T-helper 2 cell treated with Interferon-gamma antibody and Interleukin-4, amounts not matched to agents 5 μg/mL and 100 μg/mL, for 36 hours (primary cell): ENCODE results near the gene TXLNB.
"Not testable (repeated sequence)": the region's sequence is repeated elsewhere in the genome, so short reads cannot be mapped to it uniquely, and the experiment has no call there.

Source experiments
- DNase-seq: peaks from one replicate; pipeline ENCODE4 v3.0.0; 2021; ENCODE audit warnings: low spot score
- H3K27ac Mint-ChIP-seq: one replicate; pipeline ENCODE4 v1.8.0; 2021; ENCODE audit warnings: mild to moderate bottlenecking, mixed read lengths
- H3K27me3 Mint-ChIP-seq: one replicate; pipeline ENCODE4 v1.8.0; 2021; ENCODE audit warnings: low read depth, mixed read lengths
- H3K36me3 Mint-ChIP-seq: one replicate; pipeline ENCODE4 v1.8.0; 2021; ENCODE audit warnings: low read depth, mixed read lengths
- H3K4me1 Mint-ChIP-seq: one replicate; pipeline ENCODE4 v1.8.0; 2021; ENCODE audit warnings: low read depth, mixed read lengths
- H3K4me3 Mint-ChIP-seq: one replicate; pipeline ENCODE4 v1.8.0; 2022; ENCODE audit warnings: mild to moderate bottlenecking, moderate library complexity, mixed read lengths
- H3K9me3 Mint-ChIP-seq: one replicate; pipeline ENCODE4 v1.8.0; 2021; ENCODE audit warnings: mixed read lengths

The TXLNB gene

GRCh38 chr6:139296927-139297326 lies 5.1 kb upstream of the TXLNB start:
- H3K4me3 Mint-ChIP-seq, result no peak overlapping the region
- peaks cover 22% of the 10 kb centered on the region for H3K4me1 Mint-ChIP-seq
- H3K9me3 Mint-ChIP-seq, result peaks cover 8% of the 10 kb centered on the region
- H3K27me3 Mint-ChIP-seq, result peaks cover 3% of the 10 kb centered on the region
- no peak for DNase-seq
- H3K36me3 Mint-ChIP-seq, result no peaks in the 10 kb centered on the region
- H3K27ac Mint-ChIP-seq, result no peak overlapping the region

GRCh38 chr6:139295901-139296300 lies 4.1 kb upstream of the TXLNB start:
- Mint-ChIP-seq H3K36me3 (no peaks in the 10 kb centered on the region), H3K4me1 (peaks cover 31% of the 10 kb centered on the region), H3K27me3 (peaks cover 3% of the 10 kb centered on the region), H3K4me3 (no peak overlapping the region), H3K27ac (no peak overlapping the region), H3K9me3 (peaks cover 8% of the 10 kb centered on the region)
- no peak for DNase-seq

- no peak for DNase-seq
- no peak overlapping the region for H3K27ac Mint-ChIP-seq
- H3K4me1 Mint-ChIP-seq, result peaks cover 42% of the 10 kb centered on the region
- H3K4me3 Mint-ChIP-seq, result no peak overlapping the region
- H3K9me3 Mint-ChIP-seq, result peaks cover 8% of the 10 kb centered on the region
- H3K36me3 Mint-ChIP-seq, result peaks cover 3% of the 10 kb centered on the region
- no peaks in the 10 kb centered on the region for H3K27me3 Mint-ChIP-seq
Measured at GRCh38 chr6:139294090-139294489, 2.3 kb upstream of the TXLNB start.

GRCh38 chr6:139293230-139293629 lies 1.4 kb upstream of the TXLNB start:
- not testable (repeated sequence) for H3K27me3 Mint-ChIP-seq, H3K36me3 Mint-ChIP-seq, H3K9me3 Mint-ChIP-seq, H3K4me3 Mint-ChIP-seq, H3K27ac Mint-ChIP-seq, DNase-seq
- H3K4me1 Mint-ChIP-seq, result peaks cover 42% of the 10 kb centered on the region

GRCh38 chr6:139290787-139291311 lies 949 bp downstream of the TXLNB start:
- peaks cover 37% of the 10 kb centered on the region for H3K4me1 Mint-ChIP-seq
- peaks cover 4% of the 10 kb centered on the region for H3K36me3 Mint-ChIP-seq
- H3K9me3 Mint-ChIP-seq, result peaks cover 5% of the 10 kb centered on the region
- DNase-seq, result peak; percentile 27
- peak overlapping the region; percentile 99 for H3K27ac Mint-ChIP-seq
- H3K27me3 Mint-ChIP-seq, result no peaks in the 10 kb centered on the region
- H3K4me3 Mint-ChIP-seq, result peak overlapping the region; percentile 86

- DNase-seq, result no peak
- no peak overlapping the region for H3K4me3 Mint-ChIP-seq
- peaks cover 4% of the 10 kb centered on the region for H3K36me3 Mint-ChIP-seq
- no peaks in the 10 kb centered on the region for H3K9me3 Mint-ChIP-seq
- peaks cover 41% of the 10 kb centered on the region for H3K4me1 Mint-ChIP-seq
- H3K27ac Mint-ChIP-seq, result peak overlapping the region; percentile 99
- H3K27me3 Mint-ChIP-seq, result no peaks in the 10 kb centered on the region
Measured at GRCh38 chr6:139289233-139289632, 2.6 kb downstream of the TXLNB start.

GRCh38 chr6:139288496-139289040 lies 3.2 kb downstream of the TXLNB start:
- Mint-ChIP-seq H3K4me1 (peaks cover 39% of the 10 kb centered on the region), H3K4me3 (no peak overlapping the region), H3K9me3 (no peaks in the 10 kb centered on the region), H3K36me3 (peaks cover 4% of the 10 kb centered on the region), H3K27ac (no peak overlapping the region), H3K27me3 (no peaks in the 10 kb centered on the region)
- no peak for DNase-seq

GRCh38 chr6:139287868-139288267 lies 3.9 kb downstream of the TXLNB start:
- Mint-ChIP-seq H3K36me3 (peaks cover 6% of the 10 kb centered on the region), H3K4me3 (no peak overlapping the region), H3K27ac (no peak overlapping the region)

GRCh38 chr6:139286438-139286837 lies 5.4 kb downstream of the TXLNB start:
- H3K36me3 Mint-ChIP-seq, H3K27me3 Mint-ChIP-seq, H3K9me3 Mint-ChIP-seq, H3K27ac Mint-ChIP-seq, DNase-seq, H3K4me3 Mint-ChIP-seq: not testable (repeated sequence)
- H3K4me1 Mint-ChIP-seq, result peaks cover 27% of the 10 kb centered on the region

More at GRCh38 chr6:139287868-139288267, 3.9 kb downstream of the TXLNB start:
- Mint-ChIP-seq H3K27me3 (no peaks in the 10 kb centered on the region), H3K9me3 (no peaks in the 10 kb centered on the region), H3K4me1 (peaks cover 38% of the 10 kb centered on the region)
- DNase-seq, result no peak

GRCh38 chr6:139285590-139285989 lies 6.2 kb downstream of the TXLNB start:
- Mint-ChIP-seq H3K9me3 (no peaks in the 10 kb centered on the region), H3K36me3 (peaks cover 6% of the 10 kb centered on the region), H3K27ac (no peak overlapping the region), H3K4me3 (no peak overlapping the region), H3K4me1 (peaks cover 22% of the 10 kb centered on the region), H3K27me3 (no peaks in the 10 kb centered on the region)
- DNase-seq, result no peak

- no peaks in the 10 kb centered on the region for H3K27me3 Mint-ChIP-seq
- H3K36me3 Mint-ChIP-seq, result peaks cover 5% of the 10 kb centered on the region
- peaks cover 18% of the 10 kb centered on the region for H3K4me1 Mint-ChIP-seq
- DNase-seq, result no peak
- no peaks in the 10 kb centered on the region for H3K9me3 Mint-ChIP-seq
- H3K4me3 Mint-ChIP-seq, result no peak overlapping the region
- H3K27ac Mint-ChIP-seq, result no peak overlapping the region
Measured at GRCh38 chr6:139284789-139285188, 7.0 kb downstream of the TXLNB start.

- no peak overlapping the region for H3K4me3 Mint-ChIP-seq
- no peak overlapping the region for H3K27ac Mint-ChIP-seq
- H3K27me3 Mint-ChIP-seq, result no peaks in the 10 kb centered on the region
- no peak for DNase-seq
- H3K4me1 Mint-ChIP-seq, result peaks cover 29% of the 10 kb centered on the region
- no peaks in the 10 kb centered on the region for H3K9me3 Mint-ChIP-seq
- peaks cover 2% of the 10 kb centered on the region for H3K36me3 Mint-ChIP-seq
Measured at GRCh38 chr6:139282684-139283083, 9.1 kb downstream of the TXLNB start.

- H3K4me3 Mint-ChIP-seq, result no peak overlapping the region
- H3K27ac Mint-ChIP-seq, result no peak overlapping the region
- H3K9me3 Mint-ChIP-seq, result no peaks in the 10 kb centered on the region
- DNase-seq, result no peak
- no peaks in the 10 kb centered on the region for H3K36me3 Mint-ChIP-seq
- no peaks in the 10 kb centered on the region for H3K27me3 Mint-ChIP-seq
- peaks cover 22% of the 10 kb centered on the region for H3K4me1 Mint-ChIP-seq
Measured at GRCh38 chr6:139278190-139278589, 13.6 kb downstream of the TXLNB start.

- Mint-ChIP-seq H3K36me3 (no peaks in the 10 kb centered on the region), H3K9me3 (no peaks in the 10 kb centered on the region), H3K4me3 (no peak overlapping the region), H3K27ac (no peak overlapping the region), H3K4me1 (peaks cover 19% of the 10 kb centered on the region), H3K27me3 (no peaks in the 10 kb centered on the region)
- no peak for DNase-seq
Measured at GRCh38 chr6:139277587-139277986, 14.2 kb downstream of the TXLNB start.

GRCh38 chr6:139277161-139277560 lies 14.6 kb downstream of the TXLNB start:
- H3K36me3 Mint-ChIP-seq, result no peaks in the 10 kb centered on the region
- no peaks in the 10 kb centered on the region for H3K9me3 Mint-ChIP-seq
- H3K27me3 Mint-ChIP-seq, result no peaks in the 10 kb centered on the region
- H3K4me3 Mint-ChIP-seq, result no peak overlapping the region
- no peak for DNase-seq
- H3K27ac Mint-ChIP-seq, result no peak overlapping the region
- peaks cover 19% of the 10 kb centered on the region for H3K4me1 Mint-ChIP-seq
